ENCODE measurements around the gene ZNF267.
"Not testable (repeated sequence)": the region's sequence is repeated elsewhere in the genome, so short reads cannot be mapped to it uniquely, and the experiment has no call there.

DNA sequence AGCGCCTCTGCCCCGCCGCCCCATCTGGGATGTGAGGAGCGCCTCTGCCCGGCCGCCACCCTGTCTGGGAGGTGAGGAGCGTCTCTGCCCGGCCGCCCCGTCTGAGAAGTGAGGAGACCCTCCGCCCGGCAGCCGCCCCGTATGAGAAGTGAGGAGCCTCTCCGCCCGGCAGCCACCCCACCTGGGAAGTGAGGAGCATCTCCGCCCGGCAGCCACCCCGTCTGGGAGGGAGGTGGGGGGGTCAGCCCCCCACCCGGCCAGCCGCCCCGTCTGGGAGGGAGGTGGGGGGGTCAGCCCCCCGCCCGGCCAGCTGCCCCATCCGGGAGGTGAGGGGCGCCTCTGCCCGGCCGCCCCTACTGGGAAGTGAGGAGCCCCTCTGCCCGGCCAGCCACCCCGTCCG, 37.2 kb upstream of the ZNF267 start:
- TF ChIP-seq CTCF (conservative IDR thresholded peaks at IDR 0.05); ZFX (IDR thresholded peaks at IDR 0.05): not testable (repeated sequence)

All from C4-2B (cell line).